ENCODE measurements around the gene VPS54.

- TF ChIP-seq REST (IDR thresholded peaks at IDR 0.05) (no peak), CTCF (IDR thresholded peaks at IDR 0.05; ENCODE audit: low read depth, low read length, missing input control) (no peak), TAF1 (conservative IDR thresholded peaks at IDR 0.05) (no peak)
Measured at GRCh38 chr2:63893163-63893562, 126.1 kb downstream of the VPS54 start.

Measured in liver (tissue), 3 donors.